GM19328 (cell line): Measurements from ENCODE around the gene UBE2D1.
"Not testable (repeated sequence)": the region's sequence is repeated elsewhere in the genome, so short reads cannot be mapped to it uniquely, and the experiment has no call there.

Experiments used
- ATAC-seq: cut with Tn5 transposase; IDR thresholded peaks from one replicate; pipeline ENCODE4 v1.9.1; 2021; ENCODE audit warnings: mild to moderate bottlenecking, moderate library complexity; ENCODE audit not compliant: unreplicated experiment

The UBE2D1 gene

DNA sequence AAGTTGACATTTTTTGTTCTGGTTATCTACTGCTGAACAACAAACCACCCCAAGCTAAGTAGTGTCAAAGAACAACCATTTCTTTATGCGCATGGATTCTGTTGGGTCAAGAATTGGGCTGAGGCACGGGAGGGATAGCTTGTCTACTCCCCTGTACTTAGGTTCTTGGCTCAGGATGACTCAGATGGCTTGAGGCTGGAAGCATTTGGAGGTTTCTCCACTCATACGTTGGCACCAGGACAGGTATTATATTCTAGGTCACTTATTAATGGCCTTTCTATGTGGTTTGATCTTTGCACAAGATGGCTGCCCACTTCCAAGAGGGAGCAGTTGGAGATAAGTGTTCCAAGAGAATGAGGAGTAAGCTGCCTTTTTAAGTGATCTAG is 38.6 kb downstream of the UBE2D1 start:
- no peak for ATAC-seq

DNA sequence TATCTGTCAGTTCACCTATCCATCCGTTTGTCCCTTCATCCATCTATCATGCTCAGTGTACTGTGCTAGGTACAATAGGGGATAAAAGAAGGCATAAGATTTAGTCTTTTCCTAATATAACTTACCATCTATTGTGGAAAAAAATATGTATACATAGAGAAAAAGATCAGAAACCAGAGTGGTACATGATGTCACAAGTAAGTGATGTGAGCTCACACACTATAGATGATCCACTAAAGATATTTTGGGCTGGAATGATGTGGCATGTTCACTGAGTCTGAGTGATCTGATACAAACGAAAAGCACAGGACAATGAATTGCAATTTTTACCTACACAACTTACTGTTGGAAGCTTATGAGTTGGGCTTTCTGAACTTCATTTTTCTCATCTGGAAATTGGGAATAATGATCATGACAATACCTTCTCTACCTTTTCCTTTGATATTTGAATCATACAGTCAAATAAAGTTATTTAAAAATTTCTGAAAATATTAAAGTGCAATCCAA is 47.7 kb downstream of the UBE2D1 start:
- ATAC-seq = no peak

DNA sequence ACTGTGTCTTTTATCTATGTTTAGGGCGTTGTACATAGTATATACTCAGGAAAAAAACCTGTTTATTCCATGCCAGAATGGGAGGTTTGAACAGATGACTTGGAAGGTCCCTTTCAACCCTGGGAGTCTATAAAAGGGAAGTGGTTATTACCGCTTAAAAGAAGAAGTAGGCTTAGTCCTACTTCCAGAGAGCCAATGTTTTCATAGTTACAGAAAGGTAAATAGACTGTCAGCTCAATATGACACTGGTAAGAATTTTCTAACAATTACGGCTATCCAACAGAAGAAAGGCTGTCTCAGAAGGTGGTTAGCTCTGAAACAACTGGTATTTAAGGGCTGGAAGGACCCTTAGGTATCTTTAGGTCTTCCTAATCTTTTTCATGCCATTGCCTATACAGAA is 49.3 kb downstream of the UBE2D1 start:
- peak; percentile 41 for ATAC-seq

DNA sequence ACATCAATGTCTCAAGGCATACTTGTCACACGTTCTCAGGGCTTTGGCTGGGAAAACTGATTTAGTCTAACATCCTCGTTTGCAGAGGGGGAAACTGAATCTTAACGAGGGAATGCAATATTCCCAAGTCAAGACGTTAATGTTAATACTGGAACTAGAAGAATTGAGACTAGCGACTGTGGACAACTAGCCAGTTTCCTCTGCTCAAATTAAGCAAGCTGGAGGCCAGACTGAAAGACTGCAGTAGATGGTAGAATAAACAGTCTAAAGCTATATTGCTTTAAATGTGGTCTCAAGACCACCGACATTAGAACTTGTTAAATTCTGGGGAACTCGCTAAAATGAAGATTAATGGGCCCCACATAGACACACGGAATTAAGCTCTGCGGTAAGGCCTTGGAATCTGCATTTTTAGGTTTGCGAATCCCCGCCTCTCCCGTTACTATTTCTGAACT is 49.8 kb downstream of the UBE2D1 start:
- no peak for ATAC-seq

DNA sequence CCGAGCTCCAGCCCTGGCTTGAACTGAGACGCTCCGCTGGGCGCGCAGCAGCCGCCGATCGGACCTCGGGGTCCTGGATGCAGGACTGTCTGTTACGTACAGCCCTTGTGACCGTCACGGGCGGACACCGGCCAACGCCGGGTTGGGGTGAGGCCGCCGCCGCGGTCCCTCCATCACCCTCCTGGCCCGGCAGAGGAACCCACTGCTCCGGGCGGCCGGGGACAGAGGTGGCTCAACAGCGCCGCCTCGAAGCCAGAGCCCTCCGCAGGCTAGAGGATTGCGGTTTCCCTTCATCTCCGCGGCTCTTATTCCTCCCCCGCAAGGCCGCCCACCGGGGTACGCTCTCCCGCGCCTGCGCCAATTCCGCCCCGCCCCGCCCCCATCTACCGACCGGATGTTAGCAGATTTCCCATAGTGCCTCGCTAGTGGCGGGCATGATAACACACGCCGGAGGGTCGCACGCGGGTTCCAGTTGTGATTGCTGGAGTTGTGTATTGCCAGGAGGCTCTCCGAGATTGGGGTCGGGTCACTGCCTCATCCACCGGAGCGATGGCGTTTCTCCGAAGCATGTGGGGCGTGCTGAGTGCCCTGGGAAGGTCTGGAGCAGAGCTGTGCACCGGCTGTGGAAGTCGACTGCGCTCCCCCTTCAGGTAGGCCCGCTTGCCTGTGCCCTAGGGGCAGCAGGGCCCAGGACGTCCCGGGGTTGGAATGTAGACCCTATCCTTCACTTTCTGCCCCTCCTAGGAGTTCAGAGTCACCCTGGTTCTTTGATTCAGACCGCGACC is 50.4 kb downstream of the UBE2D1 start, which contains the start of gene TFAM:
TSS of gene TFAM (plus strand) at position 412 of the 785 bp plus-strand sequence. CDS start at position 550, 138 bp downstream.
- ATAC-seq = peak; percentile 85

DNA sequence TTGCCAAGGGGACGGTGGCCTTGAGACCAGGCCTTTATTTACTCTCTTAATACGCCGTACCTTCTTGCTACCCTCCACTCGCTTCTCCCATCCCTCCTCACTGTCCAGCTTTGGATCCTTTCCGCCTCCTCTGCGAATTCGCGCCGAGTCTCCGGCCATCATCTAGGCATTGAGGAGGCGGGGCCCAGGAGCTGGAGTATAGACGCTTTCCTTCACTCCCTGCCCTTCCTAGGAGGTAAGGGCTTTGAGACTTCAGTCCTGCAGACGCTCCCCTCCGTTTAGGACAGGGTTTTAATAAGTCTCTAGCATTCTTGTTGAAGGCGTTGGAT is 50.9 kb downstream of the UBE2D1 start:
- ATAC-seq = peak; percentile 1

DNA sequence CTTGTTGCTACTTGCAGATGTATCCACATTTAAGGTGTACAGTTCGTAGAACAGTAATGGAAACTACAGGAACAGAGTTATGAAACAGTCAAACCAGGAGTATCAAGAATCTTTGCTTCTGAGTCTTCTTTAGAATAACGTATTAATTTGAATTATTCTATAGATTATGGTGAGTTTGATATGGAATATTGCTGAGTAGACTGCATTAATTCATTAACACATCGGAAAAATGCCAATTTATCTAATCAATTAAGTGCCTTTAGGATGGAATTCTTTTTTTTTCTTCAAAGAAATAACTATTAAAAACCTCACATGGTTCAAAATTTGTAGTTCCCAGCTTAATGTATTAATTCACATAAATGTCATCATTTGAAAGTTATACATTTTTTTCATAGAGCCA is 54.2 kb downstream of the UBE2D1 start:
- no peak for ATAC-seq

DNA sequence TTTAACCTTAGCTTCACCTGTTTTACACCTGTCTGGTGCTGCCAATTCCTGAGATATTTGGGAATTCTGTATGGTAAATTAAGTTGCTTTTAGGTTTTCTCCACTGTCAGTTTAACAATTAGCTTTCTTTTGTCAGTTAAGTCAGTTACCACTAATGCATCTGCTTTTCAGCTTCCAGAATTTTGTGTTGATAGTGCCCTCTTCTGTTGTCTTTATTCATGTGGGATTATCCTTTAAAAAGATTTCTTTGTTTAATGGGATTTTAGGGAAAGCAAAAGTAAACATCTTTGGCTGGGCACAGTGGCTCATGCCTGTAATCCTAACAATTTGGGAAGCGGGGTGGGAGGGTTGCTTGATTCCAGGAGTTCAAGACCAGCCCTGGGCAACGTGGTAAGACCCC is 58.5 kb downstream of the UBE2D1 start:
- no peak for ATAC-seq

DNA sequence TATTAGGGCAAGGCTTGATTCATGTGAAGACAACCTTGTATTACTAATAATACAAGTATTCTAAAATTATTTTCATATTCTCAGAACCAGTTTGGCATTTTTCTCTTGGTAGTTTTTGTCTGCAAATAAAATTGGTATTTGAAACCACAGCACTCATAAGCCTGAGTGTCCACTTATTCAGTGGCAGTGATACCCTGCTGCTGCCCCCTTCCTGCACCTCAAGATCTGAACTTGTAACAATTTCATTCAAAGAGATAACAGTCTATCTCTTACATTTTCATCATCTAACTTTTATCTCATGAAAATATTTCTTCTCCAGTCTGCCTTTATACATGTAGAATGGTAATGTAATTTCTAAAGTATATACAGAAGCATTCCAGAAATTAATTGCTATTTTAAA is 59.7 kb downstream of the UBE2D1 start:
- no peak for ATAC-seq

DNA sequence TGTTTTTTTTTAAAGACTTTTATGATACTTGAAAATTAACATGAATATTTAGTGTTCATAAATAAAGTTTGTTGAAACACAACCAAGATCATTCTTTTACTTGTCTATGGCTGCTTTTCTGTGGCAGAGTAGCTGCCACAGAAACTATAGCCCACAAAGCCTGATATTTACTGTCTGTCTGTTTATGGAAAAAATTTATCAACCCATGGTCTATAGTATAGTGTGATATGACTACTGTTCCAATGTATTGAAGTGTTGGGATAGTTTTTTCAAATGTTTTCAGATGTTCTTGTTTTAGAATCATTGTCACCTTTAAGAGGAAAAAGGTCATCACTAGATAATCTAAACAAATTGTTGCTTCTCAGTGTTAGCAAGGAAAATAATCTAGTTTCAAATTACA is 61.3 kb downstream of the UBE2D1 start:
- no peak for ATAC-seq

DNA sequence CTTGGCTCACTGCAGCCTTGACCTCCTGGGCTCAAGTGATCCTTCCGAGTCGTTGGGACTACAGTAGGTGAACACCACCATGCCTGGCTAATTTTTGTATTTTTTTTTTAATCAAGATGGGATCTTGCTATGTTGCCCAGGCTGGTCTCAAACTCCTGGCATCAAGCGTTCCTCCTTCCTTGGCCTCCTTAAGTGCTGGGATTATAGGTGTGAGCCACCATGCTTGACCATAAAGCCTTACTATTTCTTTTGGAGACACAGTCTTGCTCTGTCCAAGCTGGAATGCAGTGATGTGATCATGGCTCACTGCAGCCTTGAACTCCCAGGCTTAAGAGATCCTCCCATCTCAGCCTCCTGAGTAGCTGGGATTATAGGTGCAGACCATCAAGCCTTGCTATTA is 63.0 kb downstream of the UBE2D1 start:
- ATAC-seq = no peak

DNA sequence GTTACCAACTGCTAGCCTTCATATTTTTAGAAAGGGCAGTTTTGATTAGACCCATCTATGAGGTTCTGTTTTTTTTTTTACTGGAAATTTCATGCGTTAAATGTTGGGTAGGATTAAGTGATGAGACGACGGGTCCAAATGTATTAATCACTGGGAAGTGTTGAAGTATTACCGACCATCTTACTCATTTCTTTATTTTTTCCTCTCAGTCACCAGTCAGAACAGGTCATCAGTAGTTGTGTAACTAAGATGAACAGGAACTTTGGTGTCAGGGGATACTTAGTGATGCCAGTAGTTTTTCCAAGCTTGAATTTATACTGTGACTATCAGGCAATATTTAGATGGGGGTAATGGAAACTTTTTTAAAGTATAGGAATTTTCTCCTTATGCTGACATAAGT is 64.6 kb downstream of the UBE2D1 start:
- no peak for ATAC-seq

DNA sequence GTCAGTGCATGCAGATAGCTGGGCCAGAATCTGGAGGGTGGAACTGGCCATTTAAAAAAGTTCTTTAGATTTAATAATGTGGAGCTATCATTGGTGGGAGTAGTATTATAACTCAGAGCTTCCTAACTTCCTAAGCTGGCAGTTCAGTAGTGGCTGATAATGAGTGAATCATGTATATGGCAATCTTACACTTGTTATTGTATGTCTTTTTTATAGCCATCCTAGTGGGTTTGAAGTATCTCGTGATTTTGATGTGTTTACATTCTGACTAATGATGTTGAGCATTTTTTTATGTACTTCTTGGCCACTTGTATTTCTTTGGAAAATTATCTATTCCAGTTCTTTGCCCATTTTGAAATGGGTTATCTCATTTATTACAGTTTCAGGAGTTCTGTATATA is 65.8 kb downstream of the UBE2D1 start:
- ATAC-seq = no peak

DNA sequence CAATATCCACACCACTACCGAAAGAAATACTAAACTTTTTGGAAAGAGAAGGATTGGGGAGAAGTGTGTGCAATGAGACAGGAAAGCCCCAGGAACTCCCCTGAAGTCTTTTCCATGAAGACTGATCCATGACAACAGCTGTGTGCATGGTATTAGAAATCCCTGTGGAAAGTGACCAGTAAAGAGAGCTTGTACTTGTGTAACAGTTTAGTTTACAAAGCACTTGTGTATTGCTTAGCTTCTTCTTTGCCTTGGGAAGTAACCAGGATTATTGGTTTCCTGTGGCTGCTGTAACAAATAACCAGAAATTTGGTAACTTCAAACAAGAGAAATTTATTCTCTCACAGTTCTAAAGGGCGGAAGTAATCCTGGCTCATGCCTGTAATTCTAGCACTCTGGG is 69.2 kb downstream of the UBE2D1 start:
- ATAC-seq = no peak

DNA sequence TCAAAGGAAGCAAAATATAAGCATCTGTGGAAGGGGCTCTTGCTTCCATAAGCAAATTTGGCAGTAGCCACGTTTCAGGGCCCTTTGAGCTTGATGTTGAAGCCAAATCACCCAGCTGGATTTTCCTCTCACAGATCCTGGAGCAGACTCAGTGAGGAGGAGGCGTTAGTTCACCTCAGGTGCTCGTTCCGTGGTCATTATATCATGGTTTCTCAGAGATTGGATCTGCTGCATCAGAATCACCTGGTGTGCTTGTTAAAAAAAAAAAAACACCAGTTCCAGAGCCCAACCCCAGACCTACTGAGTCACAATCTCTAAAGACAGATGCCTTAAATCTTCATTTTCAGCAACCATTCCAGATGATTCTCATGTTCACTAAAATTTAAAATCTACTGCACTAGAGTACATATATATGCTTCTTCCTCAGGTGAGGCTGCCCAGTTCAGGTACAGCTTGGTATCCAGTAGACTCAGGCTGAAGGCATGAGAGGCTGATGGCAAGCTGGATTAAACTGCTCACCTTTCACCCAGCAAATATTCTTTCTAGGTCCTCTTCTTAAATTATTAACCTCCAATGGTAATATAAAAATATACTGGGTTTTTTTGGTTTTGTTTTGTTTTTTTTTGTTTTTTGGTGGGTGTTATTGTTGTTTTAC is 75.3 kb downstream of the UBE2D1 start:
- ATAC-seq = no peak

DNA sequence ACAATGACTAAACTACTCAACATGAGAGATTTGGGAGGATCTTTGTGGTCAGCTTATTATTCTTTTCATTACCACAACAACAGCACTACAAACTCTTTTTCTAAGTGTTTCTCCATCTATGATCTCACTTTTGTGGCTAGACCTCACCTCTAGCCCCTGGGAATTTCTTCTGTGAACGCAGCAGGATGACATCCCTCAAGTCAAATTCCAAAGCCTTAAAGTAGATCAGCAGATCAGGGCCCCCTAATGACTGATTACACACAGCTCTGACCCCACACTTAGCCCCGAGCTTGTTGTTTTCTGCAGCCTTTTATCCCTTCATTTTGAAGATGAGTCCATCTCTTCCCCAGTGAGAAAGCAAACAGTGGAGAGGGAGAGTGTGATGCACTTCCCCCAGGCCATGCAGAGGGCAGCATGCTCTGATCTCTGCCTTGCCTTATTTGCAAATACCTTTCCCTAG is 77.7 kb downstream of the UBE2D1 start:
- ATAC-seq = no peak

DNA sequence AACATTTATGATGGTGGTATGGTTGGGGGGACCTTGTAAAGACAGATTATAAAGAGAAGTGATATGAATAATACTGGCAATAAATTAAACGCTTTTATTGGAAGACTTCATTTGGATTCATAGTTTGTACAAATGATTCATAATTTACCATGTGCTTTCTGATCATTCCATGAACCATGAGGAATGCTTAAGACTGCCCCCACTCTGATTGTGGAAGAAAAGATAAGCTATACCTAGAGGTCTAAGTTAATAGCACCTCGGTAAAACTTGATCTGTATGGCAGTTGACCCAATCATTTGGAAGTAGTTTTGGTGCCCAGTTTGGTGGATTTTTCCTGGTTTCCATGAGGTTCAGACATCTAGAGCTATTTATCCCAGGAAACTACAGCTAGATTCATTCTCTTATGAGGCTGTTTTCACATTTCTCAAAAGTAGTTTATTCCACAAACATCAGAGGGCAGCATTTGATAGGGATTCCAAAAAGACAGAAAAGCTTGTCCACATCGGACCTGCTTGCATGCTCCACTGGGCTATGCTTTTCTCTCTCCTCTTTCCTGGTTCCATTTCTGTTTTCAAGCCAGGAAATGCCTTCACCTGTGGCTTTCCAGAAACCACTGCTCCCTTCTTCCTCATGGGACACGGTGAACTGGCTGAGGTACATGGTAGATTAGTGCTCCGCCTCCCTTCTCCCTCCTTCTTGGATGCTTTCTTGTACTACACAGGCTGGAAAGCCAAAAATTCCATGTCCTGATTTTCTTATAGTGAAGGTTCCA is 79.7 kb downstream of the UBE2D1 start:
- no peak for ATAC-seq

DNA sequence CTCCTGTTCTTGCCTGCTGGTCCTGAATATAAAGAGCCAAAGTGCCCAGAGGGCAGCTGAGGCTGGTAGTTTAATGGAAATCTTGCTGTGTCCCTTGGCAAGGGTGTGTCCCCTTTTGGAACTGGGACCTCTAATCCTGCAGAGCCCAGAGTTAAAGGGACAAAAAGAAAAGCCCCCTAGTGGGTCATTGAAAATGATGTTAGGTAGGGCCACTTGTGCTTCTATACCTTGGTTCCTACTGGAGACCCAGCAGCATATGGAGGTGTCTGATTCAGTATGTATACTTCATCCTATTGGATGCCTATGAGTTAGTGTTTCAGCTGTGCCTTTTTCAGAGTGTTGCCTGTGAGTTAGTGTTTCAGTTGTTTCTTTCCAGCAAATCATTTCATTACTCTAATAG is 81.0 kb downstream of the UBE2D1 start:
- ATAC-seq = no peak

DNA sequence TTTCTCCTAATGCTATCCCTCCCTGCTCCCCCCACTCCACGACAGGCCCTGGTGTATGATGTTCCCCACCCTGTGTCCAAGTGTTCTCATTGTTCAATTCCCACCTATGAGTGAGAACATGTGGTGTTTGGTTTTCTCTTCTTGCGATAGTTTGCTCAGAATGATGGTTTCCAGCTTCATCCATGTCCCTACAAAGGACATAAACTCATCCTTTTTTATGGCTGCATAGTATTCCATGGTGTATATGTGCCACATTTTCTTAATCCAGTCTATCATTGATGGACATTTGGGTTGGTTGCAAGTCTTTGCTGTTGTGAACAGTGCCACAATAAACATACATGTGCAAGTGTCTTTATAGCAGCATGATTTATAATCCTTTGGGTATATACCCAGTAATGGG is 83.1 kb downstream of the UBE2D1 start:
- not testable (repeated sequence) for ATAC-seq
